H9 (cell line): Measurements from ENCODE around the gene SEZ6. TPM values are rescaled to one million over a fixed set of nuclear protein-coding genes. Genes with fewer than 3 reads are reported as not detected.

ENCODE experiments used
- DNase-seq: peaks from one replicate; pipeline ENCODE4 v3.0.0-alpha.2; 2017
- H2AFZ ChIP-seq: one replicate; pipeline ENCODE4 v1.6.1; 2013; ENCODE audit warnings: mild to moderate bottlenecking, low read length, control low read depth, moderate library complexity
- H2AK5ac ChIP-seq: 2 replicates; pipeline ENCODE4 v1.6.1; 2013; ENCODE audit warnings: low read length, control low read depth, mixed read lengths; ENCODE audit not compliant: insufficient read length
- H2BK120ac ChIP-seq: one replicate; pipeline ENCODE4 v1.6.1; 2013; ENCODE audit warnings: low read depth, mild to moderate bottlenecking, low read length, control low read depth, inconsistent platforms; ENCODE audit not compliant: poor library complexity, severe bottlenecking
- H2BK12ac ChIP-seq: 2 replicates; pipeline ENCODE4 v1.6.1; 2013; ENCODE audit warnings: low read length, control low read depth, mixed read lengths, low read depth; ENCODE audit not compliant: insufficient read length
- H2BK15ac ChIP-seq: 2 replicates; pipeline ENCODE4 v1.6.1; 2013; ENCODE audit warnings: low read depth, low read length, control low read depth
- H2BK20ac ChIP-seq: one replicate; pipeline ENCODE4 v1.6.1; 2013; ENCODE audit warnings: low read depth, mild to moderate bottlenecking, low read length, control low read depth, inconsistent platforms; ENCODE audit not compliant: poor library complexity, severe bottlenecking
- H2BK5ac ChIP-seq: 2 replicates; pipeline ENCODE4 v1.6.1; 2013; ENCODE audit warnings: low read length, control low read depth, mixed read lengths; ENCODE audit not compliant: insufficient read length
- H3K14ac ChIP-seq: 2 replicates; pipeline ENCODE4 v1.6.1; 2013; ENCODE audit warnings: low read length, control low read depth; ENCODE audit not compliant: insufficient read depth
- H3K18ac ChIP-seq: 2 replicates; pipeline ENCODE4 v1.6.1; 2013; ENCODE audit warnings: low read depth, mild to moderate bottlenecking, mixed read lengths, low read length, control low read depth; ENCODE audit not compliant: insufficient read length
- H3K23ac ChIP-seq: 2 replicates; pipeline ENCODE4 v1.6.1; 2013; ENCODE audit warnings: low read length, control low read depth, mixed read lengths, low read depth; ENCODE audit not compliant: insufficient read length
- H3K23me2 ChIP-seq: 2 replicates; pipeline ENCODE4 v1.6.1; 2013; ENCODE audit warnings: low read depth, mild to moderate bottlenecking, mixed read lengths, low read length, control low read depth; ENCODE audit not compliant: insufficient read length, poor library complexity, severe bottlenecking
- H3K27ac ChIP-seq: 2 replicates; pipeline ENCODE4 v1.5.1; 2013; ENCODE audit warnings: low read length, control low read depth, mixed read lengths, low read depth; ENCODE audit not compliant: insufficient read length
- H3K27me3 ChIP-seq: 2 replicates; pipeline ENCODE4 v1.6.1; 2013; ENCODE audit warnings: low read length, control low read depth, inconsistent platforms; ENCODE audit not compliant: insufficient read depth
- H3K4ac ChIP-seq: 2 replicates; pipeline ENCODE4 v1.6.1; 2013; ENCODE audit warnings: low read depth, mild to moderate bottlenecking, control low read depth, inconsistent platforms, low read length, moderate library complexity
- H3K4me1 ChIP-seq: 2 replicates; pipeline ENCODE4 v1.6.1; 2013; ENCODE audit warnings: low read length, control low read depth, inconsistent platforms; ENCODE audit not compliant: insufficient read depth
- H3K4me2 ChIP-seq: 2 replicates; pipeline ENCODE4 v1.6.1; 2013; ENCODE audit warnings: low read length, control low read depth, mixed read lengths; ENCODE audit not compliant: insufficient read length, insufficient read depth
- H3K56ac ChIP-seq: 2 replicates; pipeline ENCODE4 v1.6.1; 2013; ENCODE audit warnings: low read depth, mild to moderate bottlenecking, mixed read lengths, low read length, control low read depth; ENCODE audit not compliant: insufficient read length
- H3K79me1 ChIP-seq: 2 replicates; pipeline ENCODE4 v1.6.1; 2013; ENCODE audit warnings: low read depth, mild to moderate bottlenecking, moderate library complexity, low read length, control low read depth, inconsistent platforms; ENCODE audit not compliant: insufficient read depth, poor library complexity, severe bottlenecking
- H3K79me2 ChIP-seq: 2 replicates; pipeline ENCODE4 v1.6.1; 2013; ENCODE audit warnings: low read length, control low read depth, inconsistent platforms; ENCODE audit not compliant: insufficient read depth
- H3K9ac ChIP-seq: 2 replicates; pipeline ENCODE4 v1.6.1; 2013; ENCODE audit warnings: low read length, control low read depth, mixed read lengths; ENCODE audit not compliant: insufficient read length; ENCODE audit errors: extremely low read depth
- H3K9me3 ChIP-seq: one replicate; pipeline ENCODE4 v1.6.1; 2013; ENCODE audit warnings: low read depth, low read length, inconsistent platforms; ENCODE audit not compliant: control insufficient read depth
- H3T11ph ChIP-seq: one replicate; pipeline ENCODE4 v1.6.1; 2013; ENCODE audit warnings: mild to moderate bottlenecking, low read length, control low read depth, inconsistent platforms
- H4K20me1 ChIP-seq: one replicate; pipeline ENCODE4 v1.6.1; 2013; ENCODE audit not compliant: control insufficient read depth, insufficient read length, insufficient read depth
- H4K5ac ChIP-seq: 2 replicates; pipeline ENCODE4 v1.6.1; 2013; ENCODE audit warnings: low read depth, mild to moderate bottlenecking, mixed read lengths, low read length, control low read depth; ENCODE audit not compliant: insufficient read length
- H4K8ac ChIP-seq: replicated peaks from 2 replicates; pipeline ENCODE4 v1.6.1; 2013; ENCODE audit warnings: low read length, control low read depth, mixed read lengths, low read depth; ENCODE audit not compliant: insufficient read length
- H4K91ac ChIP-seq: 2 replicates; pipeline ENCODE4 v1.6.1; 2013; ENCODE audit warnings: low read depth, mild to moderate bottlenecking, moderate library complexity, mixed read lengths, low read length, control low read depth; ENCODE audit not compliant: insufficient read length
- H3K27ac Mint-ChIP-seq, 3 experiments: 2 replicates in 2 of 3; 3 replicates in 1 of 3; pipeline ENCODE4 v1.8.0; 2020 to 2021; ENCODE audit warnings: mixed read lengths in 3 of 3, mild to moderate bottlenecking in 1 of 3, moderate library complexity in 1 of 3
- H3K27me3 Mint-ChIP-seq: 2 replicates; pipeline ENCODE4 v1.8.0; 2021; ENCODE audit warnings: low read depth, mild to moderate bottlenecking, moderate library complexity, mixed read lengths
- H3K36me3 Mint-ChIP-seq, 3 experiments: 2 replicates in 2 of 3; 3 replicates in 1 of 3; pipeline ENCODE4 v1.8.0; 2020 to 2021; ENCODE audit warnings: low read depth in 3 of 3, mixed read lengths in 3 of 3; ENCODE audit not compliant: insufficient read depth in 1 of 3
- H3K4me1 Mint-ChIP-seq, 2 experiments: 2 replicates each; pipeline ENCODE4 v1.8.0; 2020; ENCODE audit warnings: mixed read lengths in 2 of 2
- H3K4me3 Mint-ChIP-seq, 2 experiments: 2 replicates in 1 of 2; 3 replicates in 1 of 2; pipeline ENCODE4 v1.8.0; 2020 to 2021; ENCODE audit warnings: mild to moderate bottlenecking in 2 of 2, mixed read lengths in 2 of 2, moderate library complexity in 1 of 2
- H3K9me3 Mint-ChIP-seq, 2 experiments: 2 replicates in 1 of 2; 3 replicates in 1 of 2; pipeline ENCODE4 v1.8.0; 2020; ENCODE audit warnings: mild to moderate bottlenecking in 2 of 2, mixed read lengths in 2 of 2, moderate library complexity in 1 of 2
- CTCF ChIP-seq: fragments of 200-600 bp; sonication (generic); conservative IDR thresholded peaks from 3 replicates; pipeline ENCODE4 v1.8.0; 2021; ENCODE audit warnings: antibody characterized with exemption, mild to moderate bottlenecking
- WGBS: extraction: QIAGEN DNeasy Blood & Tissue Kit; methylation state at CpG from one replicate; pipeline ENCODE4 v1.1.7; 2013; ENCODE audit warnings: missing lambda C conversion rate, low lambda C conversion rate, mixed read lengths; ENCODE audit not compliant: insufficient read length; ENCODE audit errors: extremely low coverage; 5-methylcytosine and 5-hydroxymethylcytosine counted together
- total RNA-seq: library from RNA; stranded (reverse); gene quantifications from 2 replicates; pipeline ENCODE4 v1.2.1, GENCODE V29; 2021

Gene SEZ6
- total RNA-seq, 1 experiment from 2014 or later: 1.8 TPM

DNA sequence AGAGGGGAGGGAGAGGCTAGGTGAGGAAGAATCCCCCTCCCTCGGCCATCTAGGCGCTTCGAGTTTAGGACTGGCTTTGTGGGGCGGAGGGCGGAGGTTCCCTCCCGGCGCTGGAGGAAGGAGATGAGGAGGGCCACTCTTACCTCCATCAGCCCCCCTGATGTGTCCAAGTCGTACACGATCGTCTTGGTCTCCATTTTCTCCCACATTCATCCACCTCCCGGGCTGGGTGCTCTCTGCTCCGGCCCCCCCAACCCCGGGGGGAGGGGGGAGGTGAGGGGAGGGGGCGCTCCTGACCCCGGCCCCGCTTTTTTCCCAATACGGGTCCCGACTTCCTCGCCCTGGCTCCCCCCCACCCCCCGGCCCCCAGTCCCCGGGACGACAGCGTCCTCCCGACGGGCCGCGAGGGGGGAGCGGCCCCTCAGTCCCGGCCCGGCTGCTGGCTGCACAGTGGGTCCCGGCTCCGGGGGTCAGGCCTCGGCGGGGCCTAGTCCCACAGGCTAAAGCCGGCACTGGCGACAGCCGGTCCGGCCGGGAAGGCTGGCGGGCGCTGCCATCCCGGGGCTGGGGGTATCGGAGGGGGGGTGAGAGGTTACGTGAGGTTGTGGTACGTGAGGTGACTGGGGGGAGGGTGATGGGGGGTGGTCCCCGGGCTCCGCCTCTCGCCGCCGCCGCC lies 54.9 kb downstream of the SEZ6 start:
- DNase-seq: no peak
- no peak overlapping the region for H4K91ac ChIP-seq
- H3K4me2 ChIP-seq: peak overlapping the region; percentile 91
- Mint-ChIP-seq H3K27ac (peak overlapping the region; percentile 91 to 96 (median 96); a peak in 6 of 7 replicates), H3K9me3 (no peaks in the 10 kb centered on the region), H3K4me3 (peak overlapping the region; percentile 92 to 96), H3K4me1 (peaks cover 18 to 22% of the 10 kb centered on the region in 2 experiments), H3K27me3 (no peaks in the 10 kb centered on the region; the same call in 1 of the 2 replicates), H3K36me3 (peaks cover 10 to 34% (median 21%) of the 10 kb centered on the region in 3 experiments; a peak in 6 of 7 replicates)
- H3K4ac ChIP-seq: no peak overlapping the region; the same call in 1 of the 2 replicates
- H3K14ac ChIP-seq: peak overlapping the region; percentile 81
- H3K23ac ChIP-seq: no peak overlapping the region
- no peak overlapping the region for H4K8ac ChIP-seq
- H3K4me1 ChIP-seq: peaks cover 7% of the 10 kb centered on the region; the same call in 1 of the 2 replicates
- no peak overlapping the region for H4K5ac ChIP-seq
- no peak overlapping the region for H2BK20ac ChIP-seq
- no CpG with 5 or more reads among the region's 51 CpGs for WGBS
- H2BK5ac ChIP-seq: no peak overlapping the region
- no peak for TF ChIP-seq CTCF
- H3K79me1 ChIP-seq: no peaks in the 10 kb centered on the region
- H3K18ac ChIP-seq: peak overlapping the region; percentile 64
- no peak overlapping the region for H2BK12ac ChIP-seq
- H3T11ph ChIP-seq: no peak overlapping the region
- H3K9me3 ChIP-seq: no peaks in the 10 kb centered on the region
- no peak overlapping the region; the same call in 1 of the 2 replicates for H2BK15ac ChIP-seq
- H3K27ac ChIP-seq: peak overlapping the region; percentile 23
- H3K56ac ChIP-seq: no peak overlapping the region
- H2AFZ ChIP-seq: no peak overlapping the region
- H3K23me2 ChIP-seq: peaks cover 11% of the 10 kb centered on the region
- H3K79me2 ChIP-seq: peaks cover 36% of the 10 kb centered on the region
- peak overlapping the region; percentile 71 for H3K9ac ChIP-seq
- no peak overlapping the region for H2BK120ac ChIP-seq
- H4K20me1 ChIP-seq: no peaks in the 10 kb centered on the region
- no peaks in the 10 kb centered on the region for H3K27me3 ChIP-seq
- no peak overlapping the region for H2AK5ac ChIP-seq
